Hematopoietic multipotent progenitor cell (in vitro differentiated cells): ENCODE results near the gene ERFE. TPM values are rescaled to one million over a fixed set of nuclear protein-coding genes. Genes with fewer than 3 reads are reported as not detected.
"Not testable (repeated sequence)": the region's sequence is repeated elsewhere in the genome, so short reads cannot be mapped to it uniquely, and the experiment has no call there.

Experiments used
- DNase-seq, 3 donors: peaks; one replicate each; pipeline ENCODE4 v3.0.0-alpha.2; 2011 to 2015; ENCODE audit warnings: low read depth in 2 of 3, low spot score in 2 of 3
- total RNA-seq: library from RNA; depleted of rRNA; stranded (reverse); fragments of >200 nt; gene quantifications from one replicate; pipeline ENCODE4 v1.2.3, GENCODE V29; 2012

ERFE gene, protein sequence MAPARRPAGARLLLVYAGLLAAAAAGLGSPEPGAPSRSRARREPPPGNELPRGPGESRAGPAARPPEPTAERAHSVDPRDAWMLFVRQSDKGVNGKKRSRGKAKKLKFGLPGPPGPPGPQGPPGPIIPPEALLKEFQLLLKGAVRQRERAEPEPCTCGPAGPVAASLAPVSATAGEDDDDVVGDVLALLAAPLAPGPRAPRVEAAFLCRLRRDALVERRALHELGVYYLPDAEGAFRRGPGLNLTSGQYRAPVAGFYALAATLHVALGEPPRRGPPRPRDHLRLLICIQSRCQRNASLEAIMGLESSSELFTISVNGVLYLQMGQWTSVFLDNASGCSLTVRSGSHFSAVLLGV
- total RNA-seq, result 0.27 TPM

DNA sequence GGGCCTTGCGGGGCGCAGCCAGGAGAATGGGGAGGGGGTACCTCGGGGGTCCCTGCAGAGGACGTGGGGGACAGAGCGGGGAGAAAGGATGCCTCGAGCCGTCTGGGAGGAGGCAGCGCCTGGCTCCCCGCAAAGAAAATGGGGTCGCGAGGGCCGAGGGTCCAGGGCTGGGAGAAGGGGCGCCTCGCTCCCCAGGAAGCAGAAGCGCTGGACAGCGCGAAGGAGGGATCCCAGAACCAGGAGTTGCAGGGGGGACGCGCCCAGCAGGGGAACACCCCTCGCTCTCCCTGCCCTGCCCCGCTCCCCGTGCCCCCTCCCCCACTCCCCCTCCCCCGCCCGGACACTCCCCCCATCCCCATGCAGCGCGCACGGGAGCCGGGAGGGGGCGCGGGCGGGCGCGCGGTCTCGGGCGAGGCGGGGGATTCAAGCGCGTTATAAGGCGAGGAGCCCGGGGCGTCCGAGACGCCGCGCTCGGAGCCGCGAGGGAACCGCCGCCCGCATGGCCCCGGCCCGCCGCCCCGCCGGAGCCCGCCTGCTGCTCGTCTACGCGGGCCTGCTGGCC lies at the start of gene ERFE:
Gene ERFE (plus strand): TSS at position 462 of the 562 bp plus-strand sequence. CDS start 38 bp downstream, at position 500.
- peak in 2 of 3 donors; percentile 50 to 63 for DNase-seq

DNA sequence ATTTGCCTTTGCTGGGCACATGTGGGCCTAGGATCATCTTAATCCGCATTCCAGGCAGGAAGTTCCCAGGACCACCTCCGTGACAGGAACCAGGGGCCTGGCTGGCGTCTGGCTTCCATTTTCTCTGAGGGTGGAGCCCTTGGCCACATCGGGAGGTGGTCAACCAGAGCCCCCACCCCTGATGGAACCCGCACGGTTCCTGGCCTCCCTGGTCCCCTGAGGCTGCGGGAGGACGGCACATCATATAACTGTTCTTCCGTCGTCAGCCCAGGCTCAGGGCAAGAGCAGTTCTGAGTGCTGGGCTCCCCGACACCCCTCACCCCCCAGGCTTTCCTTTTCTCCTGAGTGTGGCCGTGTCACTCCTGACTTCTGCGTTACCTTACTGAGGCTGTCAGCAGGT lies 45.2 kb upstream of the ERFE start:
- no peak for DNase-seq

DNA sequence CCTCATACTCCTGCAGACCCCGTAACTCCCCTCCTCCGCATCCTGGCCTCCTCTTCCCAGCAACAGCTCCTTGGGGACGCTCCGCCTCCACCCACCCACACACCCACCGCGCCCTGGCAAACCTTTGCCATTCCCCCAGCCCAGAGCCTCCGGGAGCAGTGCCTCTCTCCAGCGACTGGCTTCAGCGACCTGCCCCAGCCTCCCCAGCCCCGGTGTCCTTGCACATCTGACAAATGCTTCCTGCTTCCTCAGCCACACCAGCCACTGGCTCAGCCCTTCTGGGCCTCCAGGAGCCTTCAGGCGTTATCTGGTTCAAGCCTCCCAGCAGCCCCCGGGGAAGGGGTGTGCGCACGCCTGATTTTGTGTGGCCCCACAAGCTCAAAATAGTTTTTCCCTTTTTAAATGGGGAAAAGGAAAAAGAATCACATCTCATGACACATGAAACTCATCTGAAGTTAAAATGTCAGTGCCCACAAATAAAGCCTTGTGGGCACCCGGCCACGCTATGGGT lies 44.4 kb upstream of the ERFE start:
- no peak for DNase-seq

DNA sequence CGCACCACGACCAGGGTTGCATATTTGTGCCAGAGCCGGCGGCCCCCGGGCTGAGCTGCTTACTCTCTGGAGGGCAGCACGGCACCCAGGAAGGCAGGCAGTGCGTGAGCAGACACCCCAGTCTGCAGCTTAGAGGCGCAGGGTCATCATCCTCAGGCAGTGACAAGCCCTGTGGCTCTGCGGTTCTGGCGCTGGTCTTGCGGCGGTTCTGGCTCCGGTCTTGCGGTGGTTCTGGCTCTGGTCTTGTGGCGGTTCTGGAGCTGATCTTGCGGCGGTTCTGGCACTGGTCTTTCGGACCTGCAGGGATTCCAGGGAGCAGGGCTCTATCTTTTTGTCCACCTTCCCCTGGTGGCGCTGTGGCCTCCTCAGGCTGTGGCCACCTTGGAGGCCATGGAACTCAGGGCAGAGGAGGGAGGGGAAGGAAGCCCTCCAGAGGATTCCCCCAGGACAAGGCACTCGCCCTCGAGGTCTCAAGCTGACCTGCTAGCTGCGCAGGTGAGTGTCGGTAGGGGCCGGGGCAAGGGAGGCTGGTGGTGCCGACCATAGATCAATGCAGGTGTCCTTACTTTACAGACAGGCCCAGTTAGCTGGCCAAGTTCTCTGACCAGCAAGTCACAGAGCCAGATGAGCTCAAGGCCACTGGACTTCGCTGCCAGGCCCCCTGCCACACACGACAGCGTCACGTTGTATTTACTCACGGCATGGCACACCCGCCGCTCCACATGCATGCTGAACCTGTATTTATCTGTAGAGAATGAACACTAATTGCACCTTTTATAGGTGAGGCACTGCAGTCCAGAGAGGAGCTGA lies 43.7 kb upstream of the ERFE start:
- DNase-seq, result no peak

DNA sequence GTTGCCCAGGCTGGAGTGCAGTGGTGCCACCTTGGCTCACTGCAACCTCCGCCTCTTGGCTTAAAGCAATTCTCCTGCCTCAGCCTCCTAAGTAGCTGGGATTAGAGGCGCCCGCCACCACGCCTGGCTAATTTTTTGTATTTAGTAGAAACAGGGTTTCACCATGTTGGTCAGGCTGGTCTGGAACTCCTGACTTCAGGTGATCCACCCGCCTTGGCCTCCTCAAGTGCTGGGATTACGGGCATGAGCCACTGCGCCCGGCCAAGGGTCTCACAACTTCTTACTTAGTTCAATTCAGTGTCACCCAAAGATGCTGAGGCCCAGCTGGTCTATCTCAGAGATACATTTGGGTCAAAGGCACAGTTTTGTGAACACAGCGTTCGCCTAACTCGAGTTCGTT lies 43.1 kb upstream of the ERFE start:
- DNase-seq, result not testable (repeated sequence)

DNA sequence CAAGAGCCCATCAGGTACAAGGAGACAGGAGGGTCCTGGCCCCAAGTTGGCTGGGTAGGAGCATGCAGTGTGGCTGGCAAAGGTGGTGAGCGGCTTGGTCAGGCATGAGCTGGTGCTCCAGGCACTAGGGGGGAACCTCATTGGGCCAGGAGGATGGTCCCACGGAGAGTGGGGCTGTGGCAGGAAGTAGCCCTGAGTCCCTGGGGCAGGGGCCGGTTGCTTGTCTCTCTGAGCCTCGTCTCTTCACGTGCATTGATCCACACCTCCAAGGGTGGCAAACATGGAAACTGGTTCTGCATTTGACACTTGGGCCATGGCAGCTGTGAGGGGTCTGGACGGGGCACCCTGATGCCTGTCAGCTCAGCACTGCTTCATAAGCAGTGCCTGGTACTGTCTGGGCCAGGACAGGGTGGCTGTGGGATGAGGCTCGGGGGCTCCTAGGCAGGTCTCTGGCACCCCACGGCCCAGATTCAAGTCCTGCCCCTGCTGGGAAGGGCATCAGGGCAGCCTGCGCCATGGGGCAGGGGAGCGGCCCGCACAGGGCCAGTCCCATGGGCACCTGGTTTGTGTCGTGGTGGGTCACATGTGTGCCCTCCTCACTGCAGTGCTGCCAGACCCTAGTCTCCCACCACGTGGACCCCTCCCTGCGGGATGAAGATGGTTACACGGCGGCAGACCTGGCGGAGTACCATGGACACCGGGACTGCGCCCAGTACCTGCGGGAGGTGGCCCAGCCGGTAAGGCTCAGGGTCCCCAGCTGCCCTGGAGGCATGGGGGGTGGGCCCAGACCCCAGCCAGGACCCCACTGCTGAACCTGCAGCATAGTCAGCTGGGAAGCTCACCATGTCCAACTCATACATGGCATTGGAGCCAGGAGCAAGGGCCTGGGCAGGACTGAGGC lies 42.2 kb upstream of the ERFE start:
- DNase-seq, result no peak

DNA sequence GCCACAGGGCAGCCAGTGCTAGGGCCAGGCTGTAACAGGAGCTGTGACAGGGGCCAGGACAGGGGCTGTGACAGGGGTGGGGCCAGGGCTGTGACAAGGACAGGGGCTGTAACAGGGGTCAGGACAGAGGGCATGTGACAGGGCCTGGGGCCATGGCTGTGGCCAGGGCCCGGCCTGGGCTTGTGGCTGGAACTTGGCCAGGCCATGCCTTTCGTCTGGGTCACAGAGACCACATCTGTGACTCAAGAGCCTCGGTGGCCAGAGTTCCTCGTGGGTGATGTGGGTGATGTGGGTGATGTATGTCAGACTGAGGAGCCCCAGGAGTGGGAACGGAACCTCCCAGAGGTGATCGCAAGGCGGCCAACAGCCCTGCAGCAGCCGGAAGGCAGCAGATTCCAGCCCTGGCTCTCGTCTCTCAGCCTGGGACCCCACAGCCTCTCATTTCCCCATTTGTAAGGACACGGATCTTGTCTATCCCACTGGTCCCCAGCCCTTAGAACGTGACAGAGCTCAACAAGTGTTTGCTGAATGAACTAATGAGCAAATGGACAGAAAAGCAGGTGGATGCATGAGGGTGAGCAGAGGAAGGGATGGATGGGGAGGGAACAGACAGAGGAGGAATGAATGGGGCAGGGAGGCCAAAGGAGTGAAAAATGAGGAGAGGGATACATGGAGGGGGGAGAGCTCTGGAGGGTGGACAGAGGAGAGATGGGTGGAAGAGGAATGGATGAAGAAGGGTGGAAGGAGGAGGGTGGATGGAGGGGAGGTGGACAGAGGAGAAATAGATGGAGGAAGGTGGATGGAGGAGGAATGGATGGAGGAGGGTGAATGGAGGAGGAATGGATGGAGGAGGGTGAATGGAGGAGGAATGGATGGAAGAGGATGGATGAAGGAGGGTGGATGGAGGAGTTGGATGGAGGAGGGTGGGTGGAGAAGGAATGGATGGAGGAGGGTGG lies 41.3 kb upstream of the ERFE start:
- no peak for DNase-seq

DNA sequence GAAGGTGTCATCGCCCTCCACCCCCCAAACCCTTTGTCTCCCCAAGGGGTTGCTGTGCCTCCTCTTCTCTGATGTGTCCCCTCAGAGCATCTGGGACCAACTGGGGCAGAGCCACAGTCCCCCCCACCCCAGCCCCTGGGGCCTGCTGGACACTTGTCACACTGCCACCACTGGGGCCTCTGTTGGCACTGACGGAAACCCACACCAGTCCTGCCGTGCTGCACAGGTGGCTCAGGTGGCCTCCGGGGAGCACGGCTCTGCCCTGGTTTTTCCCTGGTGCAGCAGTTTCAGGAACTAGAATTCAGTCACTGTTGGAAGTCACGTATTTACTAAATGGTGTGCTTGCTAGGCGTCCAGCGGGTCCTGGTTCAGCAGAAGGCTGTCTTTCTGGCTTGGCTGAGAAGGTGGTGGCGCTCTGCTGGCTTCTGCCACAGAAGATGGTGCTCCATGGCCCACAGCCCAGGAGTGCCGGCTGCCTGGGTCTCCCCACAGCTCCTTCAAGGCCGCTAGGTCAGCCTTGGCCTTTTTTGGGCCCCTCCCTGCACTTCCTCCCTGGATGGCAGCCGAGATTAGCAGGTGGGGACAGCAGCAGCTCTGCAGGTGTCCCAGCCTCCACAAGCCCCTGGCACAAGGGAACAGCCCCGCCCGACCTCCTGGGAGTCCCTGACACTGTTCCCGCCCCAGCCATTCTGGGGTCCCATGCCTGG lies 38.9 kb upstream of the ERFE start:
- DNase-seq, result no peak

DNA sequence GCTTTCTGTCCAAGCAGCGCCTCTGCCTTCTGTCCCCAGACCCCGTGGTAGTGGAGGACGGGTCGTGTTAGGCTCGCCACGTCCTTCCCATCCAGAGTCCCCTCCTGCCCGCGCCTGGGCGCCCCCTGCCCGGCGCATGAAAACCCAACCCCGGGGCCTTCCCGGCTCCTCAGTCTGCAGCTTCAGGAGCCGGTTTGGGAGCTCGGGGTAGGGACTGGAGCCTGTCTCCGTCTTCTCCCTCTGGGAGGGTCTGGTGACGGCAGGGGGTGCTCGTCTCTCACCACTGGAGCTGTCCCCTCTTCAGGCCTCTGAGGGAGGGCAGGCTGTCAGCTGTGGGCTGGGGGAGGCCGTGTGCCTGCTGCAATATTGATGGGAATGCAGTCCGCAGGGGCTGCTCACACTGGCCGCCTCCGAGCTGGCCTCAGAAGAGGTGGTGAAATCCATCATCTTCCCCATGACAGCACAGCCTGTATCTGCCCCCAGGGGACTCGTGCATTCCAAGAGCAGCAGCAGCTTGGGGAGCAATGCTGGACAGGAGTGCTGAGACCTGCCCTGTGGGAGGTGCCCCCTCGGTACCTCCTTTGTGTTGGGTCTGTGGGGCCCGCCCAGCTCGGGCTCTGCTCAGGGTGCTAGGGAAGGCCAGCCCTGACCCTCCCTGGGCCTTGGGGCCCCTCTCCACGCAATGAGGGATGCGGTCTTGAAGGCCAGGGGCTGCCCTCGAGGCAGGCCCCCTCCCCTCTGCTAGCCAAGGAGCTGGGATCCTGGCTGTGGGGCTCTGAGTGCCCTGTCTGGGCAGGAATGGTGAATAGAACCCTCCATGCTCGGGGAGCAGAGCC lies 38.1 kb upstream of the ERFE start:
- DNase-seq, result no peak

DNA sequence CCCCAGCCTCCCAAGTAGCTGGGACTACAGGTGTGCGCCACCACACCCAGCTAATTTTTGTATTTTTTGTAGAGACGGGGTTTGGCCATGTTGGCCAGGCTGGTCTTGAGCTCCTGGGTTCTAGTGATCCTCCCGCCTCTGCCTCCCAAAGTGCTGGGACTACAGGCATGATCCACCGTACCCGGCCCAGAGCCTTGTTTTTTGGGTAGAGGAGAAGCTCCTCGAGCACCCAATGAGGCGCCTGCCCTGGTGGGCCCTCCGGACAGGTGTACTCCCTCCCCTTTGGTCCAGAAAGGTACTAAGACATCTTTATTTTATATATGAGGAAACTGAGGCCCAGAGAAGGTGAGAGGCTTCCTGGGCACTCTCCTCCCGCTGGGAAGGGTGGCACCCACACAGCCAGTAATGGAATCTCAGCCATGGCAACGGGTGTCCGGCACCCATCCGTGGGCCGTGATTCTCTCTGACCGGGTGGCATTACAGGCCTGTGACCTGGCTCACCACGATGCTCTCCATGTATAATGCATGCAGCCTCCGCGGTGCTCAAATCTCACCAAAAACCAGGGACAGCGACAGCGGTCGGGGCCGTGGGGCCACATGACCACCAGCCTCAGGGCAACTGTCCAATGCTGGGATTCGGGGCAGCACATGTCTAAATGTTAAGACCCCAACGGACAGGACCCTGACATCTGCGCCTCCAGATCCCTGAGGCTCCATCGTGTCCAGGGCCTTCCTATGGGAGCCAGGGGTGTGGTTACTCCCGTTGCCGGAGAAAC lies 37.1 kb upstream of the ERFE start:
- no peak for DNase-seq

DNA sequence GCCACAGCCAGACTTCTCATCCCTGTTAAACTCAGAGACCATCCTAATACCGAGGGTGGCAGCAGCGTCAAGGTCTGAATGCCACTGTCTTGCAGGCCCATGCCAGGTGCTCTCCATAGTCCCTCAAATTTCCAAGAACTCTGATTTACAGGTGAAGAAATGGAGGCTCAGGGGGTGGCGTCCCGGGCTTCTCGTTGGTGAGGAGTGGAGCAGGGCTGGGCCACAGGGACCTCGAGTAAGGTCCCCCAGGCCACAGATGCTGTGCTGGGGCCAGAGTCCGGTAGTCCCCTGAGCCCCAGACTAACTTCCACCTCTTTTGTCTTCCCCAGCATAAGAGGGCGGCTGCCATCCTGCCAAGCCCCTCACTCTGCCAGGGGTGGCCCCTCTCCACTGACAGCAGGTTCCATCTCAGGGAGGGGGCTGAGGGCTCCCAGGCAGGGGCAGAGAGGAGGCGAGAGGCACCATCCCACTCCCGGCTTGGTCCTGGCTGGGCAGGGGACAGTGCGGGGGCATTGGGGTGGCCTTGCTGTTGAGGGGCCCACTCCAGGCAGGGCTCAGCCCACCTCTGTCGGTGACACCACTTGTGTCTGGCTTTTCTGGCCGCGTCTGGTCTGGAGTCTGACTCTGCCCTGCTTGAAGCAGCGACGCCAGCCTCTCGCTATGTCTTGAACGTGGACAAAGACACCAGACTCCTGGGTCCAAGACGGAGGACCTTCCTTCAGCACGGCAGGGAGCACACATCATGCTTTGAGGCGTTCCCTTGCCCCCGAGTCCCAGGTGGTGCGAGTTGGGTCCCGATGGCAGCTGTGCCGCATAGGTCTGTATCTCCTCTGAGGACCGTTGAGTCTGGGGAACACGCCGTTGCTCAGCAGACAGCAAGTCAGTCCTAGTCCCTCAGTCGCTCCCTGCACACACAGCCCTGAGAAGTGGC lies 36.2 kb upstream of the ERFE start:
- DNase-seq, result no peak

DNA sequence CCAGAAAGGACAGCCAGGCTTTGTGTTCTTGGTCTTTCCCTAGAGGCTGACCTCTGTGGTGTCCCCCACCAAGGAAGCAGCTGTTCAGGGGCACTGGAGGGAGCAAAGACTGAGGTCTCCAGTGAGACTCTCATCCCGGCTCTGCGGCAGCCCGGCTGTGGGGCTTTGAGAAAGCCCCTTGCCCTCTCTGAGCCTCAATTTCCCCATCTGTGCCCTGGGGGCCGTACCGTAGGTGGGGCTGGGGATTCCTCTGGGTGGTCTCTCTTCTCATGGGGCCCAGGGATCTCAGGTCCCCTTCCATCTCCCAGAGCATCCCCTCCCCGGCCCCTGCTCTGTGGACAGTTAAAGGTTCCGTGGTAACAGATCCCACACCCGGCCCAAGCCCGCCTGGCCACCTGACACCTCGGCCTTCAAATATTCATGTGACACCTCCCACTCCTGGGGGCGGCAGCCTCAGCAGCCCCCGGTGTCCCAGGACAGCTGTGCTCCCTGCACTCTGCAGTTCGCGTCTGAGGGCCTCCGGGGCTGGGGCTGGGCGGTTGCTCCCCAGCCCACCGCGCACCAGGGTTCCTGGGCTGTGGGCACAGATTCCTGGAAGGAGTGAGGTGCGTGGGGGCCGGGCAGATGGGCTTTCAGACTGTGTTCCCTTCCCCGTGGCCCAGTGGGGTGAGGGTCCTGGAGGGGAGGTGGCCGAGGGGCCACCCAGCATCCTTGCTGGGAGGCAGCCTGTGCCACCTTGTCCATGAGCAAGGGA lies 35.4 kb upstream of the ERFE start:
- DNase-seq, result no peak

DNA sequence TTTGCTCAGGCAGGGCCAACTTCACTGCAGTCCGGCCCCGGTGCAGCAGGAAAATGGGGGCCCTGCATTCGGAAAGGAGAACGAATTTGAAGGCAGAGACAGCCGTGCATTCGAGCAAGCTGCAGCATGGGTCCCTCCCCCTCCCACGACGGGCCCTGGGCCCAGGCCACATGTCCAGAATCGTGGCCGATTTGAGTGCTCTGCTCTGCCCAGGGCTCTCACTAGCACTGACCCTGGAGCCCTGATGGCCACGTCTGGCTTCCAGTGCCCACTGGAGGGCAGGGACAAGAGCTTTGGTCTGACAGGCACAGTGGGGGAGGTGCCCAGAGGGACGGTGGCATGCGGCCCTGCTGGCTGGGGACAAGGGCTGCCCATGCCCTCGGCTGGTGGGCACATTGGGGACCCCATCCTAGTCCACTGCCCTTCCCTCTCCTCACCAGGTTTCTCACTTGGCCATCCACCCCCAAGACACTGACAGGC lies 34.7 kb upstream of the ERFE start:
- no peak for DNase-seq

DNA sequence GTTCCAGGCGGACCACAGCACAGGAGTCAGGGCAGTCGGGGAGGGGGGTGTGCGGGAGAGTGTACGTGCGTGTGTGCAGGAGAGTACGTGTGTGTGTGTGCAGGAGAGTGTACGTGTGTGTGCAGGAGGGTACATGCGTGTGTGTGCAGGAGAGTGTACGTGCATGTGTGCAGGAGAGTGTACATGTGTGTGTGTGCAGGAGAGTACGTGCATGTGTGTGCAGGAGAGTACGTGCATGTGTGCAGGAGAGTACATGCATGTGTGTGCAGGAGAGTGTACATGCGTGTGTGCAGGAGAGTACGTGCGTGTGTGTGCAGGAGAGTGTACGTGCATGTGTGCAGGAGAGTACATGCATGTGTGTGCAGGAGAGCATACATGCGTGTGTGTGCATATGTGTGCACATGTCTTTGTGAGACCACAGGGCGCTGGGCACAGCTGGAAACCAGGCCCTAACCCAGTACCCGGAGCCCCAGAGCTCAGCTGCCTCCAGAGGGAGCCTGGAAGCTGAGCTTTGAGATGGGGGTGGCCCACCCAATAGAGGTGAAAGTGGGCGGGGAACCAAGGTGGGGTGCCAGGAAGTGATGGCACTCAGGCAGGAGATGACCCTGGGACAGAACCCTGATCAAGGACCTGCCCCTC lies 34.2 kb upstream of the ERFE start:
- no peak for DNase-seq
